ENCODE data around the gene ZMYND8.

The ZMYND8 gene

GRCh38 chr20:47253872-47254271 lies 102.6 kb downstream of the ZMYND8 start:
- no peak for DNase-seq (ENCODE audit: low read depth)
- TF ChIP-seq, protein P1, sequence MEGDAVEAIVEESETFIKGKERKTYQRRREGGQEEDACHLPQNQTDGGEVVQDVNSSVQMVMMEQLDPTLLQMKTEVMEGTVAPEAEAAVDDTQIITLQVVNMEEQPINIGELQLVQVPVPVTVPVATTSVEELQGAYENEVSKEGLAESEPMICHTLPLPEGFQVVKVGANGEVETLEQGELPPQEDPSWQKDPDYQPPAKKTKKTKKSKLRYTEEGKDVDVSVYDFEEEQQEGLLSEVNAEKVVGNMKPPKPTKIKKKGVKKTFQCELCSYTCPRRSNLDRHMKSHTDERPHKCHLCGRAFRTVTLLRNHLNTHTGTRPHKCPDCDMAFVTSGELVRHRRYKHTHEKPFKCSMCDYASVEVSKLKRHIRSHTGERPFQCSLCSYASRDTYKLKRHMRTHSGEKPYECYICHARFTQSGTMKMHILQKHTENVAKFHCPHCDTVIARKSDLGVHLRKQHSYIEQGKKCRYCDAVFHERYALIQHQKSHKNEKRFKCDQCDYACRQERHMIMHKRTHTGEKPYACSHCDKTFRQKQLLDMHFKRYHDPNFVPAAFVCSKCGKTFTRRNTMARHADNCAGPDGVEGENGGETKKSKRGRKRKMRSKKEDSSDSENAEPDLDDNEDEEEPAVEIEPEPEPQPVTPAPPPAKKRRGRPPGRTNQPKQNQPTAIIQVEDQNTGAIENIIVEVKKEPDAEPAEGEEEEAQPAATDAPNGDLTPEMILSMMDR (IDR thresholded peaks at IDR 0.05; ENCODE audit: control insufficient read depth, extremely low read depth, insufficient read depth) = no peak
- H3K4me3 ChIP-seq (ENCODE audit: low read depth, low read length) = no peak overlapping the region

GRCh38 chr20:47252879-47253307 lies 103.6 kb downstream of the ZMYND8 start:
- TF ChIP-seq, protein P1 (IDR thresholded peaks at IDR 0.05; ENCODE audit: control insufficient read depth, extremely low read depth, insufficient read depth) = no peak
- peak; percentile 98 for DNase-seq (ENCODE audit: low read depth)
- no peak overlapping the region for H3K4me3 ChIP-seq (ENCODE audit: low read depth, low read length)

- H3K4me3 ChIP-seq (ENCODE audit: low read depth, low read length) = no peak overlapping the region
- DNase-seq (ENCODE audit: low read depth) = no peak
- TF ChIP-seq, protein P1 (IDR thresholded peaks at IDR 0.05; ENCODE audit: control insufficient read depth, extremely low read depth, insufficient read depth) = no peak
Measured at GRCh38 chr20:47251154-47252020, 105.1 kb downstream of the ZMYND8 start.

GRCh38 chr20:47250360-47250759 lies 106.1 kb downstream of the ZMYND8 start:
- DNase-seq (ENCODE audit: low read depth) = no peak
- H3K4me3 ChIP-seq (ENCODE audit: low read depth, low read length) = no peak overlapping the region
- TF ChIP-seq, protein P1 (IDR thresholded peaks at IDR 0.05; ENCODE audit: control insufficient read depth, extremely low read depth, insufficient read depth) = no peak

DNA sequence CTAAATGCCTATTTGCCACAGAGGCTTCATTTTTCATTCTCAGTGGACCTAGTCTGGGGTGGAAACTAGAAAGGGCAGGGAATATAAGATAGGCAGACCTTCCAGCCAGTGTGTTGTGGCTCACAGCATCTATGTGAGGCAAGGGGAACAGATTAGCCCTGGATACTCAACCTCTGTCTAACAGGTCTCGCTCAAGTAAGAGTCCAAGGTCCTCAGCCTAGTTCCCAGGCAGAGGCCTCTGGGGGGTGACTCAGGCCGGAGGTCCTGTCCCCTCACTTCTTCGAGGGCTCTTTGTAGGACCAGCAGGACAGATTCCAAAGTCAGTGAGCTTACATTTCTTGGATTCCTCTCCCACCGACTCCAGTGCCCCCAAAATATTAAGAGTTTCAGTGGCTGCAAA lies 106.6 kb downstream of the ZMYND8 start:
- no peak overlapping the region for H3K4me3 ChIP-seq (ENCODE audit: low read depth, low read length)
- DNase-seq (ENCODE audit: low read depth) = no peak
- TF ChIP-seq, protein P1 (IDR thresholded peaks at IDR 0.05; ENCODE audit: control insufficient read depth, extremely low read depth, insufficient read depth) = no peak

- TF ChIP-seq, protein P1 (IDR thresholded peaks at IDR 0.05; ENCODE audit: control insufficient read depth, extremely low read depth, insufficient read depth) = no peak
- no peak overlapping the region for H3K4me3 ChIP-seq (ENCODE audit: low read depth, low read length)
- DNase-seq (ENCODE audit: low read depth) = no peak
Measured at GRCh38 chr20:47248448-47248966, 108.0 kb downstream of the ZMYND8 start.
